Putamen (tissue), 1 donor: Measurements from ENCODE around the gene SSC5D.

Experiments used
- DNase-seq: peaks from one replicate; pipeline ENCODE4 v3.0.0-alpha.2; 2016; ENCODE audit warnings: low spot score

The SSC5D gene

GRCh38 chr19:55455576-55456235, 32.5 kb upstream of the SSC5D start:
- DNase-seq: no peak

GRCh38 chr19:55456347-55456746, 31.9 kb upstream of the SSC5D start:
- no peak for DNase-seq

GRCh38 chr19:55457683-55458457, 30.4 kb upstream of the SSC5D start:
- no peak for DNase-seq

GRCh38 chr19:55459551-55459949, 28.7 kb upstream of the SSC5D start:
- no peak for DNase-seq

GRCh38 chr19:55459950-55460657, 28.1 kb upstream of the SSC5D start:
- DNase-seq: no peak

- DNase-seq: no peak
Measured at GRCh38 chr19:55460670-55461258, 27.5 kb upstream of the SSC5D start.

GRCh38 chr19:55461259-55461973, 26.8 kb upstream of the SSC5D start, which contains the start of gene ISOC2:
Gene ISOC2 (minus strand): TSS chr19:55461642. CDS start chr19:55456486, 5,156 bp downstream.
- peak; percentile 100 for DNase-seq

- DNase-seq: no peak
Measured at GRCh38 chr19:55461974-55462626, 26.1 kb upstream of the SSC5D start.

GRCh38 chr19:55462722-55463121, 25.5 kb upstream of the SSC5D start:
- no peak for DNase-seq

- DNase-seq: no peak
Measured at GRCh38 chr19:55463583-55464031, 24.6 kb upstream of the SSC5D start.

GRCh38 chr19:55464039-55464661, 24.1 kb upstream of the SSC5D start:
- DNase-seq: no peak

GRCh38 chr19:55464662-55465054, 23.6 kb upstream of the SSC5D start, which contains the start of gene C19orf85:
Gene C19orf85 (minus strand): TSS chr19:55464751. CDS start chr19:55464554, 197 bp downstream.
- DNase-seq: no peak

GRCh38 chr19:55465460-55466240, 22.6 kb upstream of the SSC5D start:
- no peak for DNase-seq

GRCh38 chr19:55466241-55466614, 22.0 kb upstream of the SSC5D start:
- DNase-seq: no peak

- no peak for DNase-seq
Measured at GRCh38 chr19:55467236-55468053, 20.8 kb upstream of the SSC5D start.

GRCh38 chr19:55468054-55468393, 20.2 kb upstream of the SSC5D start:
- no peak for DNase-seq

- DNase-seq: no peak
Measured at GRCh38 chr19:55471266-55471665, 17.0 kb upstream of the SSC5D start.

GRCh38 chr19:55472463-55472862, 15.8 kb upstream of the SSC5D start:
- DNase-seq: no peak
